Endothelial cell of umbilical vein (primary cell): ENCODE measurements around the gene ITIH6. TPM values are rescaled to one million over a fixed set of nuclear protein-coding genes. Genes with fewer than 3 reads are reported as not detected.

Source experiments
- BruUV-seq: library from RNA; stranded (reverse); fragments of 400-500 nt; replicated peaks from 2 replicates; lab custom pipeline; 2021; lab: Mats Ljungman, UMichigan
- CTCF ChIA-PET: fragments of 300-600, 350-600 bp; sonication (Branson Sonifier 250); formaldehyde crosslinking; loops from one replicate; lab custom pipeline; 2021; ENCODE audit warnings: antibody characterized with exemption, inconsistent platforms; lab: Charles Lee
- POLR2A ChIA-PET: fragments of 300-600, 350-600 bp; sonication (Branson Sonifier 250); formaldehyde crosslinking; loops from one replicate; lab custom pipeline; 2021; ENCODE audit warnings: antibody characterized with exemption, inconsistent platforms; lab: Charles Lee
- DNase-seq: peaks from one replicate; pipeline ENCODE4 v3.0.0-alpha.2; 2011; ENCODE audit warnings: low read depth, low spot score
- FAIRE-seq: peaks from 2 replicates; lab custom pipeline; 2011; peaks lifted over from hg19 to GRCh38; lab: Jason Lieb, UNC
- H2AFZ ChIP-seq: 2 replicates; pipeline ENCODE4 v1.6.0; 2012; ENCODE audit warnings: low read depth, low read length, control low read depth, inconsistent platforms
- H3K27ac ChIP-seq: 2 replicates; pipeline ENCODE4 v1.5.1; 2011; ENCODE audit warnings: low read depth, mild to moderate bottlenecking, control low read depth, low read length, moderate library complexity; ENCODE audit not compliant: insufficient read depth
- H3K27me3 ChIP-seq, 2 experiments: 2 replicates each; pipeline versions ENCODE4 v1.6.0 to v1.6.1; 2011; ENCODE audit warnings: low read length in 2 of 2, mixed read lengths in 1 of 2; ENCODE audit not compliant: control insufficient read depth in 2 of 2, insufficient read depth in 2 of 2
- H3K36me3 ChIP-seq, 2 experiments: 2 replicates in 1 of 2; 3 replicates in 1 of 2; pipeline ENCODE4 v1.5.1; 2011; ENCODE audit warnings: low read length in 2 of 2, mild to moderate bottlenecking in 1 of 2, moderate library complexity in 1 of 2; ENCODE audit not compliant: control insufficient read depth in 2 of 2, insufficient read depth in 2 of 2; ENCODE audit errors: extremely low read depth in 1 of 2
- H3K4me1 ChIP-seq: 3 replicates; pipeline ENCODE4 v1.5.1; 2011; ENCODE audit warnings: mild to moderate bottlenecking, low read length; ENCODE audit not compliant: control insufficient read depth, insufficient read depth; ENCODE audit errors: extremely low read depth
- H3K4me2 ChIP-seq: 2 replicates; pipeline ENCODE4 v1.6.1; 2011; ENCODE audit warnings: low read length, control low read depth, mixed read lengths; ENCODE audit not compliant: insufficient read depth
- H3K4me3 ChIP-seq, 3 experiments: fragments of 200-600 bp in 1 of 3; sonication (generic), shearing (Covaris generic) in 1 of 3; replicated peaks in 1 of 3; 2 replicates each; pipeline ENCODE4 v1.5.1; 2011 to 2016; ENCODE audit warnings: control low read depth in 3 of 3, low read length in 3 of 3, mild to moderate bottlenecking in 2 of 3, inconsistent platforms in 1 of 3, low read depth in 1 of 3, moderate library complexity in 1 of 3; ENCODE audit not compliant: insufficient read depth in 1 of 3
- H3K79me2 ChIP-seq: 2 replicates; pipeline ENCODE4 v1.6.0; 2012; ENCODE audit warnings: low read length, inconsistent platforms; ENCODE audit not compliant: control insufficient read depth, insufficient read depth
- H3K9ac ChIP-seq: replicated peaks from 2 replicates; pipeline ENCODE3; 2011; ENCODE audit warnings: low read length, control low read depth; ENCODE audit not compliant: insufficient read depth; ENCODE audit errors: extremely low read depth
- H3K9me1 ChIP-seq: replicated peaks from 3 replicates; pipeline ENCODE4 v1.6.0; 2011; ENCODE audit warnings: mild to moderate bottlenecking, low read length; ENCODE audit not compliant: control insufficient read depth, insufficient read depth; ENCODE audit errors: extremely low read depth
- H3K9me3 ChIP-seq: replicated peaks from 2 replicates; pipeline ENCODE4 v1.5.1; 2012; ENCODE audit warnings: low read length, inconsistent platforms; ENCODE audit not compliant: control insufficient read depth, insufficient read depth
- H4K20me1 ChIP-seq: replicated peaks from 2 replicates; pipeline ENCODE3; 2011; ENCODE audit warnings: mild to moderate bottlenecking, low read length; ENCODE audit not compliant: control insufficient read depth, insufficient read depth; ENCODE audit errors: extremely low read depth
- EZH2 ChIP-seq: IDR thresholded peaks from 2 replicates; pipeline ENCODE4 v1.6.1; 2012; ENCODE audit warnings: borderline replicate concordance, low read depth, mild to moderate bottlenecking, moderate library complexity, low read length, inconsistent platforms; ENCODE audit not compliant: severe bottlenecking
- FOS ChIP-seq: IDR thresholded peaks from 2 replicates; pipeline ENCODE4 v1.6.1; 2011; ENCODE audit warnings: mild to moderate bottlenecking, low read length, moderate library complexity, borderline replicate concordance; ENCODE audit not compliant: insufficient read depth
- GATA2 ChIP-seq: IDR thresholded peaks from 2 replicates; pipeline ENCODE4 v1.7.0; 2011; ENCODE audit warnings: low read depth, mild to moderate bottlenecking, moderate library complexity, mixed read lengths, low read length; ENCODE audit not compliant: insufficient read length, insufficient read depth
- JUN ChIP-seq: IDR thresholded peaks from 2 replicates; pipeline ENCODE4 v1.6.1; 2011; ENCODE audit warnings: borderline replicate concordance, low read depth; ENCODE audit not compliant: insufficient read length, insufficient read depth
- MAX ChIP-seq: IDR thresholded peaks from 2 replicates; pipeline ENCODE4 v1.6.1; 2011; ENCODE audit not compliant: insufficient read depth, insufficient read length
- MYC ChIP-seq: IDR thresholded peaks from one replicate; pipeline ENCODE4 v1.6.1; 2011; ENCODE audit warnings: mild to moderate bottlenecking, low read depth, low read length
- POLR2A ChIP-seq: IDR thresholded peaks from 2 replicates; pipeline ENCODE4 v1.6.1; 2012; ENCODE audit warnings: low read depth, mild to moderate bottlenecking, control low read depth, low read length
- POLR2AphosphoS5 ChIP-seq: IDR thresholded peaks from 2 replicates; pipeline ENCODE4 v1.6.1; 2012; ENCODE audit warnings: low read depth, mild to moderate bottlenecking, control low read depth, low read length, moderate library complexity; ENCODE audit not compliant: insufficient read depth
- dilution Hi-C: fragments of 300-500 bp; cut with MboI; formaldehyde crosslinking; loops from one replicate; pipeline ENCODE4 v1.15.0; 2019; ENCODE audit warnings: low sequenced_read_pairs; ENCODE audit not compliant: extremely low pct_ligation_motif_present
- intact Hi-C: fragments of 100-400 bp; cut with micrococcal nuclease; formaldehyde crosslinking; loops from one replicate; pipeline ENCODE4 v1.10.0; 2022
- polyA plus RNA-seq, 4 experiments: library from polyadenylated mRNA; depleted of rRNA in 3 of 4; stranded (reverse) in 3 of 4; unstranded in 1 of 4; fragments of >200 nt; gene quantifications; 2 replicates each; pipeline versions ENCODE4 v1.2.1 to v1.2.3, GENCODE V29; 2011 to 2012; ENCODE audit warnings: missing spikeins in 1 of 4
- total RNA-seq: library from RNA; stranded (reverse); gene quantifications from 2 replicates; pipeline ENCODE4 v1.2.3, GENCODE V29; 2021
- TF ChIP-seq, protein P1 (sequence below), 2 donors: IDR thresholded peaks; 1 replicate in 1 of 2; 2 replicates in 1 of 2; pipeline ENCODE4 v1.5.1; 2011; ENCODE audit warnings: low read length in 2 of 2, mild to moderate bottlenecking in 2 of 2, moderate library complexity in 2 of 2, control low read depth in 1 of 2, inconsistent platforms in 1 of 2, low read depth in 1 of 2; ENCODE audit not compliant: insufficient read depth in 1 of 2; ENCODE audit errors: extremely low read depth in 1 of 2

Gene ITIH6
- total and polyA plus RNA-seq, 2 donors (not counting 3 experiments of a cell fraction or from before 2014, with no cell fraction given) = not detected

DNA sequence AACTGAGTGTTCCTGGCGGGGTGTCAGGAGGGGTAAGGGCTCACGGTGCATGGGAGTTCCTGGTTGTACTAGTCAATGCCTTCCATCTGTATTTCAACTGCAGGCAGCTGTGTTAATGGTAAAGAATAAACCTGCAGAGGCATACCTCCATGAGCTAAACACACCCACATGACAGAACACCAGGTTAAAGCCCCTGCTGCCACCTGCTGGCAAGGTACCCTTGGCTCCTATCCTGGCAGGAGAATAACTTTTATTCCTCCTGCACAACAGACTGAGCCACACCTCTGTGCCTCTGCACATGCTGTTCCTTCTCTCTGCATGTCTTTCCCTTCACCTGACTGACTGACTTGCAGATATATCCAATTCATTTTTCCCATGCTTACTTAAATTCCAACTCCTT is 11.1 kb downstream of the ITIH6 start:
- H3K4me1 ChIP-seq = no peaks in the 10 kb centered on the region
- no TSS peak for BruUV-seq
- DNase-seq = no peak
- H3K9ac ChIP-seq = no peak overlapping the region
- H2AFZ ChIP-seq = no peak overlapping the region
- intact Hi-C loops (loop anchor here (5.0 kb wide), 1 partner anchor 365 kb away; no protein-coding TSS in a partner anchor), dilution Hi-C loops (no loop called here)
- FAIRE-seq = no peak
- no peaks in the 10 kb centered on the region for H4K20me1 ChIP-seq
- no peaks in the 10 kb centered on the region for H3K9me3 ChIP-seq
- H3K27ac ChIP-seq = no peak overlapping the region
- no peaks in the 10 kb centered on the region for H3K36me3 ChIP-seq
- TF ChIP-seq POLR2A = no peak
- no peak for TF ChIP-seq EZH2
- TF ChIP-seq JUN = no peak
- no peak for TF ChIP-seq FOS
- TF ChIP-seq POLR2AphosphoS5 = no peak
- no peak for TF ChIP-seq MAX
- no peak for TF ChIP-seq MYC
- TF ChIP-seq, protein P1, sequence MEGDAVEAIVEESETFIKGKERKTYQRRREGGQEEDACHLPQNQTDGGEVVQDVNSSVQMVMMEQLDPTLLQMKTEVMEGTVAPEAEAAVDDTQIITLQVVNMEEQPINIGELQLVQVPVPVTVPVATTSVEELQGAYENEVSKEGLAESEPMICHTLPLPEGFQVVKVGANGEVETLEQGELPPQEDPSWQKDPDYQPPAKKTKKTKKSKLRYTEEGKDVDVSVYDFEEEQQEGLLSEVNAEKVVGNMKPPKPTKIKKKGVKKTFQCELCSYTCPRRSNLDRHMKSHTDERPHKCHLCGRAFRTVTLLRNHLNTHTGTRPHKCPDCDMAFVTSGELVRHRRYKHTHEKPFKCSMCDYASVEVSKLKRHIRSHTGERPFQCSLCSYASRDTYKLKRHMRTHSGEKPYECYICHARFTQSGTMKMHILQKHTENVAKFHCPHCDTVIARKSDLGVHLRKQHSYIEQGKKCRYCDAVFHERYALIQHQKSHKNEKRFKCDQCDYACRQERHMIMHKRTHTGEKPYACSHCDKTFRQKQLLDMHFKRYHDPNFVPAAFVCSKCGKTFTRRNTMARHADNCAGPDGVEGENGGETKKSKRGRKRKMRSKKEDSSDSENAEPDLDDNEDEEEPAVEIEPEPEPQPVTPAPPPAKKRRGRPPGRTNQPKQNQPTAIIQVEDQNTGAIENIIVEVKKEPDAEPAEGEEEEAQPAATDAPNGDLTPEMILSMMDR (IDR thresholded peaks at IDR 0.05; ENCODE audit: extremely low read depth in 1 of 2, insufficient read depth in 1 of 2, low read depth in 1 of 2, low read length in 2 of 2) = no peak
- TF ChIP-seq GATA2 = no peak
- CTCF ChIA-PET = interaction anchor here (1.0 to 1.3 kb wide), 2 partner anchors 147 to 250 kb away, joined by 3 to 8 read pairs; no protein-coding TSS in a partner anchor
- no peaks in the 10 kb centered on the region for H3K27me3 ChIP-seq
- H3K4me3 ChIP-seq = no peak overlapping the region
- no peak overlapping the region for H3K4me2 ChIP-seq
- H3K79me2 ChIP-seq = no peaks in the 10 kb centered on the region
- POLR2A ChIA-PET = no interaction called here
- no peaks in the 10 kb centered on the region for H3K9me1 ChIP-seq
